ENCODE measurements around the gene AOPEP. TPM values are rescaled to one million over a fixed set of nuclear protein-coding genes. Genes with fewer than 3 reads are reported as not detected.

Gene AOPEP
- polyA plus RNA-seq, 2 of the 4 experiments (the other 2 are of a cell fraction) = 226 to 266 TPM

- 0 out of 3 replicates have a peak overlapping the region, but pooled peaks have one; percentile 14 for H3K4me2 ChIP-seq
- POLR2A ChIA-PET = no interaction called here
- H3K27ac ChIP-seq = peak overlapping the region in 1 of 2 experiments; percentile 53; a peak in 4 of 6 replicates
- H3K4me1 ChIP-seq = peaks cover 35% of the 10 kb centered on the region
- ATAC-seq = no peak
- no peak for FAIRE-seq
- H3K4me3 ChIP-seq = no peak overlapping the region
- DNase-seq (ENCODE audit: low read depth in 1 of 2, low spot score in 1 of 2) = no peak
- TF ChIP-seq NFE2L2 (conservative IDR thresholded peaks at IDR 0.05; ENCODE audit: low read length) (no peak), SMC3 (IDR thresholded peaks at IDR 0.05) (no peak), CHD4 (IDR thresholded peaks at IDR 0.05; ENCODE audit: borderline replicate concordance) (no peak), ZC3H11A (IDR thresholded peaks at IDR 0.05) (no peak), POLR2AphosphoS2 (conservative IDR thresholded peaks at IDR 0.05; ENCODE audit: low read length) (no peak), MAZ (IDR thresholded peaks at IDR 0.05; ENCODE audit: borderline replicate concordance, low read depth, low read length) (no peak), CTCF (IDR thresholded peaks at IDR 0.05) (no peak), HEYL (CRISPR knock-in tag; IDR thresholded peaks at IDR 0.05) (no peak), ATOH8 (CRISPR knock-in tag; IDR thresholded peaks at IDR 0.05; ENCODE audit: low read depth) (no peak), HDAC2 (IDR thresholded peaks at IDR 0.05) (no peak), KDM1A (IDR thresholded peaks at IDR 0.05; ENCODE audit: low read depth) (no peak), KDM5A (IDR thresholded peaks at IDR 0.05) (no peak), RAD21 (conservative IDR thresholded peaks at IDR 0.05 in 1 of 2, IDR thresholded peaks at IDR 0.05 in 1 of 2) (no peak), RFX5 (IDR thresholded peaks at IDR 0.05) (no peak), ZSCAN20 (CRISPR knock-in tag; IDR thresholded peaks at IDR 0.05) (no peak), TP53 (CRISPR knock-in tag; IDR thresholded peaks at IDR 0.05) (no peak), FOXS1 (CRISPR knock-in tag; IDR thresholded peaks at IDR 0.05) (no peak), HOXB5 (CRISPR knock-in tag; IDR thresholded peaks at IDR 0.05) (no peak), RNF2 (IDR thresholded peaks at IDR 0.05; ENCODE audit: borderline replicate concordance, low read depth) (no peak), JUNB (IDR thresholded peaks at IDR 0.05) (no peak)
- 92% methylated on average over 19 of the region's 24 CpGs for WGBS (ENCODE audit: missing lambda C conversion rate)
- CTCF ChIA-PET = interaction anchor here (0.9 to 1.5 kb wide), 8 partner anchors 10 to 418 kb away, joined by 3 to 6 read pairs (median 3); no protein-coding TSS in a partner anchor
- no peaks in the 10 kb centered on the region for H3K9me3 ChIP-seq
Measured at GRCh38 chr9:95099321-95100070, 373.0 kb downstream of the AOPEP start.

DNA sequence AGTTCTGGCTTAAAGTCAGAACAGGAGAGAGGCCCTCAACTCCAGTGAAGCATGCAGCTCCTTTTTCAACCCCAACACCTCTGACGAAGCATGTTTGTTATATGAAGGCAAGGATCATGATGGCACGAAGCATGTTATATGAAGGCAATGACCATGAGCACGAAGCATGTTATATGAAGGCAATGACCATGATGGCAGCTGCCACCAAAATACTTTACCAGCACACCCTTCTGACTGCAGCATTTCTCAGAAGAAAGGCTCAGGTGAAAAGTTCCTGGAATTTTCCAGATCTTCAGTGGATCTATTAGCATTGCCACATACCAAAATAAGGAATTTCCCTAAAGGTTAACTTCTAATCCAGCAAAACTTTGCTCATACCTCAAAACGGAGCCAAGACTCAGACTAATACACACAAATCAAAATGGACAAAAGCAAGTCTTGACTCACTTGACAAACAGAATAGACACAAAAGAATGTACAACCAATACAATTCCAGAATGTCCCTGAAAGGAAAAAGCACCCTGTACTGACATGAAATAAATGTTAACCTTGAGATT lies 373.6 kb downstream of the AOPEP start:
- Histone ChIP-seq H3K27ac (peak overlapping the region in 1 of 2 experiments; percentile 53; a peak in 4 of 6 replicates), H3K4me2 (0 out of 3 replicates have a peak overlapping the region, but pooled peaks have one; percentile 14), H3K9me3 (no peaks in the 10 kb centered on the region), H3K4me1 (peaks cover 35% of the 10 kb centered on the region), H3K4me3 (no peak overlapping the region)
- POLR2A ChIA-PET = no interaction called here
- no peak for FAIRE-seq
- DNase-seq (ENCODE audit: low read depth in 1 of 2, low spot score in 1 of 2) = no peak
- CTCF ChIA-PET = interaction anchor here (0.9 to 1.5 kb wide), 6 partner anchors 10 to 419 kb away, joined by 3 to 6 read pairs (median 3); no protein-coding TSS in a partner anchor
- WGBS (ENCODE audit: missing lambda C conversion rate) = 74% methylated on average over 4 of the region's 4 CpGs
- ATAC-seq = no peak
- TF ChIP-seq NFE2L2 (conservative IDR thresholded peaks at IDR 0.05; ENCODE audit: low read length) (no peak), REST (IDR thresholded peaks at IDR 0.05) (no peak), JUN (IDR thresholded peaks at IDR 0.05) (no peak), BHLHE40 (IDR thresholded peaks at IDR 0.05; ENCODE audit: low read depth, low read length) (no peak)
